ENCODE data around the gene TRIM67.

Gene TRIM67

DNA sequence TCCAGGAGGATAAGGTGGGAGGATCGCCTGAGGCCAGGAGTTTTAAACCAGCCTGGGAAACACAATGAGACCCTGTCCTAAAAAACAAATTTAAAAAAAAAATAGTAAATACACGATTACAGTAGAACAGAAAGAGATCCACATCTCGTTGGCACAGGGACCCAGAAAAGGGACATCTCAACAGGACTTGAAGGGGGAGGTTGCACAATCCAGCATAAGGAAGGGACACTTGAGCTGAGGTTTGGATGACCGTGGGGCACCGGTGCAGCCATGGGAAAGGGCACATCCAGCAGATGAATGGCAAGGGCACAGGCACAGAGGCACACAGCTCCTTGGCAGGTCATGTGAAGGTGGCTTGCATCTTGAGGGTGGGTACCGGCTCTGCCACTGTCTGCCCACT lies 20.5 kb downstream of the TRIM67 start:
- TF ChIP-seq, protein P1, sequence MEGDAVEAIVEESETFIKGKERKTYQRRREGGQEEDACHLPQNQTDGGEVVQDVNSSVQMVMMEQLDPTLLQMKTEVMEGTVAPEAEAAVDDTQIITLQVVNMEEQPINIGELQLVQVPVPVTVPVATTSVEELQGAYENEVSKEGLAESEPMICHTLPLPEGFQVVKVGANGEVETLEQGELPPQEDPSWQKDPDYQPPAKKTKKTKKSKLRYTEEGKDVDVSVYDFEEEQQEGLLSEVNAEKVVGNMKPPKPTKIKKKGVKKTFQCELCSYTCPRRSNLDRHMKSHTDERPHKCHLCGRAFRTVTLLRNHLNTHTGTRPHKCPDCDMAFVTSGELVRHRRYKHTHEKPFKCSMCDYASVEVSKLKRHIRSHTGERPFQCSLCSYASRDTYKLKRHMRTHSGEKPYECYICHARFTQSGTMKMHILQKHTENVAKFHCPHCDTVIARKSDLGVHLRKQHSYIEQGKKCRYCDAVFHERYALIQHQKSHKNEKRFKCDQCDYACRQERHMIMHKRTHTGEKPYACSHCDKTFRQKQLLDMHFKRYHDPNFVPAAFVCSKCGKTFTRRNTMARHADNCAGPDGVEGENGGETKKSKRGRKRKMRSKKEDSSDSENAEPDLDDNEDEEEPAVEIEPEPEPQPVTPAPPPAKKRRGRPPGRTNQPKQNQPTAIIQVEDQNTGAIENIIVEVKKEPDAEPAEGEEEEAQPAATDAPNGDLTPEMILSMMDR (IDR thresholded peaks at IDR 0.05; ENCODE audit: low read depth, low read length, missing control alignments): no peak
- DNase-seq (ENCODE audit: low read depth): no peak
- no peak overlapping the region for H3K4me3 ChIP-seq (ENCODE audit: low read depth, low read length)

- TF ChIP-seq, protein P1 (IDR thresholded peaks at IDR 0.05; ENCODE audit: low read depth, low read length, missing control alignments): no peak
- no peak for DNase-seq (ENCODE audit: low read depth)
- no peak overlapping the region for H3K4me3 ChIP-seq (ENCODE audit: low read depth, low read length)
These were observed 22.1 kb downstream of the TRIM67 start for GRCh38 chr1:231183639-231184590.

DNA sequence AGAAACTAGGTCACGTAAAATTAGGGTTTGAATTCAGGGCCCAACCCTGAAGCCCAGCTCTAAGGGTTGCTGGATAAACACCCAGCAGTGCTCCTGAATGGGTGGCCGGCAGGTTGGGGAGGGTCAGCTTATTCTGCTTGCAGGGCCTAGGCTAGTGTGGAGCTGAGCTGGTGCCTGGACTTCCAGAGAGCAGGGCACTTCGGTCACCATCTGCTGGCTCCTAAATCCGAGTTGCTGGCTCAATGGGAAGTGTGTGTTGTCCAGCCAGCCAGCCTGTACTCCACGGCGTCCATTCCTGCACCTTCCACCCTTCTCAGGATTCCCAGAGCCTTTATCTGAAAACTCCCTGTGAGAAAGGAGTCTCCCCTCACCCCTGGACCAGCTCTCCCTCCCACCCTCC lies 23.0 kb downstream of the TRIM67 start:
- DNase-seq (ENCODE audit: low read depth): no peak
- TF ChIP-seq, protein P1 (IDR thresholded peaks at IDR 0.05; ENCODE audit: low read depth, low read length, missing control alignments): no peak
- no peak overlapping the region for H3K4me3 ChIP-seq (ENCODE audit: low read depth, low read length)

GRCh38 chr1:231185391-231185790 lies 23.5 kb downstream of the TRIM67 start:
- DNase-seq (ENCODE audit: low read depth): no peak
- TF ChIP-seq, protein P1 (IDR thresholded peaks at IDR 0.05; ENCODE audit: low read depth, low read length, missing control alignments): no peak
- H3K4me3 ChIP-seq (ENCODE audit: low read depth, low read length): no peak overlapping the region

DNA sequence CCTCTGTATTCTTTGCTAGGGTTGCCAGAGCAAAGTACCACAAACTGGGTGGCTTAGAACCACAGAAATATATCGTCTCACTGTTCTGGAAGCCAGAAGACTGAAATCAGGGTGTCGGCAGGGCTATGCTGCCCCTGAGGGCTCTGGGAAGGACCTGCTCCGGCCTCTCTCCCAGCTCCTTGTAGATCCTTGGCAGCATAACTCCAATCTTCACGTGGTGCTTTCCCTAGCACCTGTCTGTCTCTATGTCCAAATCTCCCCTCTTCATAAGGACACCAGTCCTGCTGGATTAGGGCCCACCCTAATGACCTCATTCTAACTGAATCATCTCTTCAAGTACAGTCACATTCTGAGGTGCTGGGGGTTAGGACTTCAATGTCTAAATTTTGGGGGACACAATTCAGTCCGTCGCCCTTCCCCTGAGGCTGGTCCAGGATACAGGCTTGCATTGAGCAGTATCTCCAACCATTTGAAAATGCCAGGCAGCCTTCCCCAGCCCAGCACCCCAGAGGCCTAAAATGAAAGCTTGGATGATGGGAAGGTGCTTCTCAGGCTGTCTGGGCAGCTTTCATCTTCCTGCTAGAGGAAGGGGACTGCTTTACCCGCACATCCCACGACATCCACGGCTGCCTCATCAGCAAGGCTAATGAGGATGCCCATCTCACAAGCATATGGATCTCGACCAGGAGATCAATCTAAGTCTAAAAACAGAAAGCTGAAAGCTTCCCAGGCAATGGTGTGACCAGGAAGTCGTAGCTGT lies 24.7 kb downstream of the TRIM67 start:
- TF ChIP-seq, protein P1 (IDR thresholded peaks at IDR 0.05; ENCODE audit: low read depth, low read length, missing control alignments): no peak
- no peak for DNase-seq (ENCODE audit: low read depth)
- H3K4me3 ChIP-seq (ENCODE audit: low read depth, low read length): no peak overlapping the region

GRCh38 chr1:231187571-231187970 lies 25.7 kb downstream of the TRIM67 start:
- no peak overlapping the region for H3K4me3 ChIP-seq (ENCODE audit: low read depth, low read length)
- no peak for DNase-seq (ENCODE audit: low read depth)
- TF ChIP-seq, protein P1 (IDR thresholded peaks at IDR 0.05; ENCODE audit: low read depth, low read length, missing control alignments): no peak
